ENCODE data around the gene IFNA21.

- no peak for TF ChIP-seq EZH2 (IDR thresholded peaks at IDR 0.05; ENCODE audit: borderline replicate concordance, low read depth, low read length, poor library complexity, severe bottlenecking)
- no peak for TF ChIP-seq CTCF (conservative IDR thresholded peaks at IDR 0.05; ENCODE audit: low read depth, low read length)
Measured at GRCh38 chr9:21205204-21205603, 38.7 kb upstream of the IFNA21 start.
